ENCODE measurements around the gene LMX1A.

The LMX1A gene

GRCh38 chr1:165276314-165276713 is 80.2 kb downstream of the LMX1A start:
- no peak for DNase-seq (ENCODE audit: low read depth in 2 of 2)

DNA sequence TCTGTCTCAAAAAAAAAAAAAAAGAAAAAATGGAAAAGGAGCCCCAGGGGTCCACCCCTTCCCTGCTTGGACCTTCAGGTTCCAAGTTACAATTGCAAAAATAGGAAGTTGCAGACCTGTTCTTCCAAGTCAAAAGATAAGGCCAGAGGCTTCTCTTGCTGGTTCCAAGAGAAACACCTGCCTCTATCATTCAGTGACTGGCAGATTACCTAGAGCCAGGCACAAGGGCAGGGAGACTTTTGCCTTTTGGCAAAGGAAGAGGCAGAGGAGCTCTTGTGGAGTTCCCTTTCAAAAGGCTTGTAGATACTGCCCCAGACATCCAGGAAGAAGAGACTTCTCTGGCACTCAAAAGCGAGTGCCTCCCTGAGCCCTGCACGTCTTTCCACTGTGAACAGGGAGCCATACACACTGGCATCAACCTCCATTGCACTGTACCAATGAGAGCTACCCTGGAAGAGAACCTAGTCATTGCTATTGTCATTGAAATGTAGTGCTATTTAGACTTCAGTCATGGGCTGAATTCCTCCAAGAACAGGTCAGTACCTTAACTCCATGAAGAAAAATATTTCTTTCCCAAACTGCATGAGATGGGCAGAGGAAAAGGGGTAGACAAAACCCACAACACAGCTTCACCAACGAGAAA is 91.2 kb downstream of the LMX1A start:
- no peak for DNase-seq (ENCODE audit: low read depth in 2 of 2)

- no peak for DNase-seq (ENCODE audit: low read depth in 2 of 2)
Measured at GRCh38 chr1:165259706-165260428, 96.6 kb downstream of the LMX1A start.

DNA sequence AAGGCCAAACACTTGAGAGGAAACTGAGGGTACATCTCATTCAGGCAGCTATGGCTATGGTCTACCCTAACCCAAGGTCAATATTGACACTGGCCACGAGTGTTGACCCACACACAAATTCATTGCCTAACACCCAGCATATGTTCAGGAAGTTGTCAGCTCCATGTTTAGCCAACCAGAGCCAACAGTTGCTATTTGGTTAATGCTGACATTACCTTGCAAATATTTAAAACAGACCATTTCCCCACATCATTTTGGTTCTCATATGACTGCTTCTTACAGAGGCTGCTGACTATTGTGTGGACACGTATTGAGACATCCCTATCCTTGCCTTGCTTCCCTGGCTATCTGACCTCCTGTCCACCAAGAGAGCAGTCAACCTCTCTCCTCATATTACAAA is 97.3 kb downstream of the LMX1A start:
- DNase-seq (ENCODE audit: low read depth in 2 of 2) = no peak

GRCh38 chr1:165257969-165258459 is 98.5 kb downstream of the LMX1A start:
- DNase-seq (ENCODE audit: low read depth in 2 of 2) = peak; percentile 8 to 12

DNA sequence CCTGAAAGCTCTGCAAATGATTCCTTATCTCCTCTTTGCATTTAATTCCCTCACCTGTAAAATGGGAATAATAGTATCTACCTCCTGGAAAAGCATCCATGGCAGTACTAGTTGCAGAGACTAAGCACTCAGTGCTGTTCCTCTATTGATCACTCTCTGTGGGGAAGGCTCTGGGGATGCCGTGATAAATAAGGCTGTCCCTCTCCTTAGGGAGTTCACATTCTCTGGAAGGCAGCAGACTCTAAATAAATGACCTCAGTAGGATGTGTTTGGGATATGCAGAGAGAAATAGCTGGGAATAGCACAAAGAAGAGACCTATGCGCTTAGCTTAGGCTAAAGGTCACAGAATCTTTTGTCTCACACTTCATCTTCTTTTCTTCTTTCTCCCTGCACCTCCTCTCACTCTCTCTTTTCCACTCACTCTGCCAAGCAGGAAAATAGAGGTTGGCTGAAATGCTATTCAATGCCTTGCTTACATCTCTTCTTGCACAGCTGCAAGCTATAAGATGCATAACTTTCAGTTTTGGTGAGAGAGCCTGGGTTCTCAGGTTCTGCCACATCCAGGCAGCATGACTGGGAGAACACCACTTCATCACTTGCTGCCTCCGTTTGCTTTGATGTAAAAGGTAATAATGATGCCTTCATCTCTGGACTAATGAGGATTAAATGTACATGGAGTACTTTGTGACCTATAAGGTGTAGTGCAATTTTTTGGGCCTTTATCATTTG is 101.5 kb downstream of the LMX1A start:
- no peak for DNase-seq (ENCODE audit: low read depth in 2 of 2)

GRCh38 chr1:165254376-165254775 is 102.1 kb downstream of the LMX1A start:
- DNase-seq (ENCODE audit: low read depth in 2 of 2) = no peak

DNA sequence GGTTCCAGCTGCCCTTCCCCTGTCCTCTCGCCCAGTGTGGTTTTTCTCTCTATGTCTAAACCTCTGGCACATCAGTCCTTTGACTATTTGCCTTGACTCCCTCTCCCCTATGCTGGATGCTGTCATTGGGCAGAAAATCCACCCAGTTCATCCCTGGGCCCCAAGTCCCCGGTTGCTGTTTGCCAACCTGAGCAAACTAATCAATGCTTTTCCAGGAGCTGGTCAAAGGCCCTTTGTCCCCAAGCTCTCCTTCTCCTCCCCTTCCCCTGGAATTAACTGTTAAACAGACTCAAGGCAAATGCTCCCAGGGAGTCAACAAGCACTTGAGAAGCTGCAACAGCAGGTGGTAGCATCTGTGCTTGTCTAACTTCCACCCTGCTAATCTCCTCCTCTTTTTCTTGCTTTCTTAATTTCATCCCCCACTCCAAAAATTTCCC is 102.7 kb downstream of the LMX1A start:
- DNase-seq (ENCODE audit: low read depth in 2 of 2) = no peak

DNA sequence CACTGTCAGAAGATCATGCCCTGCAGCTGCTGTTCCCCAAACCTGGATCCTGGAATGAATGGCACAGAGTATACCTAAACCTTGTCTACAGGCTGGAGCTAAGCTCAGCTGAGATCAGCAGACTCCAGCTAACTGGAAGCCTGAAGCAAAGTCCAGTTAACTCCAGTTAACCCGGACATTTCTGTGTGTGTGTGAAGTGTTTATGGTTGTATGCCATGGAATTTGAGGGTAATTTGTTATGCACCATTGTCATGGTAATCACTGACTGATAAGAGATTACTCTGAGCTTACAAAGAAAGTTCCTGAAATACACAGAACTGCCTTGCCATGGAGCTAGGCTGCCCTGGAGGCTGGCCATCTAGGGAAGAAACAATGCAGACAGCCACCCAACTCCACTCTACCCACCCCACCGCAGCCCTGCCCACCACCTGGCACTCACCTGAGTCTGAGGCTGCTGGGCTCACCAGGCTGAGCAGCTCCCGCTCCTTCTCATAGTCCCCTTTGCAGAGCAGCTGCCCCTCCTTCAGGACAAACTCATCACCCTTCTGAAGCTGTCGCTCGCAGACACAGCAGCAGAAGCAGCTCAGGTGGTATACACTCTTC is 107.4 kb downstream of the LMX1A start:
- DNase-seq (ENCODE audit: low read depth in 2 of 2) = no peak

- no peak for DNase-seq (ENCODE audit: low read depth in 2 of 2)
Measured at GRCh38 chr1:165241952-165242351, 114.6 kb downstream of the LMX1A start.

- DNase-seq (ENCODE audit: low read depth in 2 of 2) = no peak
Measured at GRCh38 chr1:165241321-165241720, 115.2 kb downstream of the LMX1A start.

DNA sequence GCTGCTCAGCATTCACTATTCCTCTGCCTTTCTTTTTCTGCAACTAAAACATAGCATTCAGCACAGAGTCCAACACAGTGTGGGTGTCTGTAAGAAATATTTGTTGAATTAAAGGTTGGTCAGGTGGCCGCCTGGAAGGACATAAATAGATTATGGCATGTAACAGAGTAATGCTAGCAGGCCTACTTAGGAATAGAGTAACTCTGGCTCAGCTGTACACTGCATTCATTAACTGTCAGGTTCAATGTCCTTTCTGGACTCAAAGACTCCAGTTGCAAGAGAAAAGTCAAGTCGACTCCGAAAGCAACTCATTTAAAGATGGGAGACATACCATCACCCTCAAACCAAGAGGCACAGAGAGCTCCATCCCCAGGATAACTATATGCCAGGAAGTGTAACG is 116.0 kb downstream of the LMX1A start:
- no peak for DNase-seq (ENCODE audit: low read depth in 2 of 2)

DNA sequence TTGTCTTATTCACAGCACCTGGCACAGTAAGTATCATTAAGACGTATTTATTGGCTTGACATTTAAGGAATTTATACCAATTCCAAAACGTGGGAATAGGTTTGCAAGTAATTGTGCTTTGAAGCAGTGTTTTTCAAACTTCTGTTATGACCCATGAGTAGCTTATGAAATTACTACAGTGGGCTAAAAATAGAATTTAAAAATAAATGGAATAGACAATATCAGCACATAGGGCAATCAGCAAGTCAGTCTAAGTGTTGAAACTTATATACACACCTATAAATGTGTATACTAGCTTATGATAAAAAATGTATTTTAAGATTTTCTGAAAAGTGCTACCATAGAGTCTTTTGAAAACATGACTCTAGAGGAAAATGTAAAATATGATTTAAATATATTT is 116.6 kb downstream of the LMX1A start:
- no peak for DNase-seq (ENCODE audit: low read depth in 2 of 2)

- no peak for DNase-seq (ENCODE audit: low read depth in 2 of 2)
Measured at GRCh38 chr1:165235777-165236291, 120.7 kb downstream of the LMX1A start.

- no peak for DNase-seq (ENCODE audit: low read depth in 2 of 2)
Measured at GRCh38 chr1:165235155-165235776, 121.2 kb downstream of the LMX1A start.

- DNase-seq (ENCODE audit: low read depth in 2 of 2) = no peak
Measured at GRCh38 chr1:165234149-165234548, 122.4 kb downstream of the LMX1A start.

DNA sequence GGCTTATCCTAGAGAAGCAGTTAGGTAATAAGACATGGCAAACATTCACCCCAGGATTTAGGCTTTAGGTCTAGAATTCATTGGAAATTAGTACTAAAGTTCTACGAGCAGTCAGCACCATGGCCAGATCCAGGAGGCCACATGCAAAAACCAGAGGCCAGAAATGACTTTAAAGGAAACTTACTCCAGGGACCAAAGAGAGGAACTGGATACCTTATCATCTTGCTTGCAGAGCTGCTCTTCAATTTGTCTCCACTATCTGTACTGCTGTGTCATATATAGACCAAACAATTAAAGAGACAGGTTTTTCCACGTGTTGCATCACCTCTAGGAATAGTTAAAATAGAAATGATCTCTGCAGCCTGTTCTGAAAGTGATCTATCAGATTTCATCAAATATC is 127.8 kb downstream of the LMX1A start:
- DNase-seq (ENCODE audit: low read depth in 2 of 2) = no peak

DNA sequence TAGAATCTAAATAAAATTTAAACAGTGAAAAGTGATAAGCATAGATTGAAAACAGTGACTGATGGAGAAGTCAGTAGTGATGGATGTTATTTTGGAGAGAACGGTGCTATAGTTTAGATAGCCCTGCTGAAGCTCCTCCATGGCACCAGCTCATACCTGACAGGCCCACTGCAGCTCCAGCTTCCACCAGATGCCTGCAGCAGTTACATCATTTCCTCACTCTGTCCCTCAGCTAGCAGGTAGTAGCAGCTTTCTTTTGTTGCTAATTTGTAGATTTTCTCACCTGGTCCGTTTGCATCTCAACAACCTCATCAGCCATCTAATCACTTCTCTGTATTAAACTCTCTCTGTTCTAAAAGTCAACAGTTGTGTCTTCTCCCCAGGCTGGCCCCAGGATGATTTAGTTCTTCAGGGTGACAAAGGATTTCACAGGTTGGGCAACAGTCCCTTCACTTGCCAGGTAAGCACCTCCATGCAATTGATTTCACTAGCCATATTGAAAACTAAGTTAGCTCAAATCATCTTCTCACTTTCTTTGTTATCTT is 128.3 kb downstream of the LMX1A start:
- no peak for DNase-seq (ENCODE audit: low read depth in 2 of 2)

DNA sequence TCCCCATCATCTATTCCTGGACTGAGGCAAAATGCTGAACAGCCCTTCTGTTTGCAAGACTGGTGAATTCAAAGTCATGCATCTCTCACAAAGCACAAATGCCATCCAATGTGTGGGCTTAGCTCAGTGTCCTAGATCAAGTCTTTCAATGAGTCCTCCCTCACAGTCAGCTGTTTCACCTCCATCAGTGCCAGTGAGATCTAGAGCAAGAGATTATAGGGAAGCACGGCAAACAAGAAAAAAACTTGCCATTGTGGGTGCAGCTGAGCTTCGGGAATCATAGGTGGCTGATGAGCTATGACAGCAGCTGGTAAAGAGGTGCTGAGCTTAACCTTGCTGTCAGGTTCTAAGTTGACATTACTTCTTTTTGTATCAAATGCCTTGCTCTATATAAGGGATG is 130.2 kb downstream of the LMX1A start:
- DNase-seq (ENCODE audit: low read depth in 2 of 2) = no peak

DNA sequence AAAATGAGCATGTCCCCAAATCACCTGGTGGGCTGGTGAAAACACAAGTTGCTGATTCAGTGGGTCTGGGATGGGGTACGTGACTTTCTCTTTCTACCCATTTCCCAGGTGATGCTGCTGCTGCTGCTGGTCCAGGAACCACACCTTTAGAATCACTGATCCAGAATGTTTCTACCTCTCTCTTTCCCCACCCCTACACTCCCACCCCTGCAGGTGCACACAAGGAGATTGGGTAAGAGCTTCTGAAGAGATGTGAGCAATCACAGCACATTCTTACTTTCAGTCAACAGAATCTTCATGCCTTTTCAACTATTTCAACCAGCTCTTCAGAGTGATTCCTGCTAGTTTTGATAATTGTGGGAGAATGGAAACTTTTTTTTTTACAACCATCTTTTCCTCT is 130.9 kb downstream of the LMX1A start:
- DNase-seq (ENCODE audit: low read depth in 2 of 2) = no peak

DNA sequence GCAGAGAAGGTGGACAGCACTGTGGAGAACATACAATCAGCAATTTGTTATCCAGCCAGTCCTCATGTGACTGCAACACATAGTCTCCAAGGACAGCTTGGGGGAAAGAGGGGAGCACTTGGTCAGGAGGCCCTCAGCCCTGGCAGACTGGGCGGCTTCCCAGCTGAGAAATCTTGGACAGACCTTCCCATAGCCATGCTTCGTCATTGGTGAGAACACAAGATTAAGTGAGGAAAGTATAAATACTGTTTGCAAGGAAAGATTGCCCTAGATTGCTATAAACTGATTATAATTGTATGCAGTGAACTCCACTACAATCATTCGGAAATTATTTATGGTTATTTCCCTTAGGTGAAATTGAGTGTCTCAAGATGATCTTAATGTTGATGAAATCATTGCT is 131.5 kb downstream of the LMX1A start:
- no peak for DNase-seq (ENCODE audit: low read depth in 2 of 2)

Measured in stimulated activated CD8-positive, alpha-beta memory T cell treated with anti-CD3 and anti-CD28 coated beads, Interleukin-15, amount 100 ng/mL, for 48 hours (primary cell).